Transverse colon (tissue), 3 donors: ENCODE results near the gene MAPKBP1.

Source experiments
- POLR2A ChIP-seq: fragments of 450-650 bp; IDR thresholded peaks from one replicate; pipeline ENCODE4 v1.6.1; 2016; ENCODE audit warnings: antibody characterized with exemption, mild to moderate bottlenecking, moderate library complexity
- TF ChIP-seq, protein P1 (sequence below), 5 experiments: fragments of 200-600 bp in 3 of 5; fragments of 450-650 bp in 2 of 5; sonication (generic) in 3 of 5; IDR thresholded peaks; 1 replicate in 2 of 5; 2 replicates in 3 of 5; pipeline ENCODE4 v1.5.1; 2016 to 2017; ENCODE audit warnings: antibody characterized with exemption in 5 of 5, inconsistent platforms in 3 of 5, mild to moderate bottlenecking in 2 of 5, moderate library complexity in 1 of 5

DNA sequence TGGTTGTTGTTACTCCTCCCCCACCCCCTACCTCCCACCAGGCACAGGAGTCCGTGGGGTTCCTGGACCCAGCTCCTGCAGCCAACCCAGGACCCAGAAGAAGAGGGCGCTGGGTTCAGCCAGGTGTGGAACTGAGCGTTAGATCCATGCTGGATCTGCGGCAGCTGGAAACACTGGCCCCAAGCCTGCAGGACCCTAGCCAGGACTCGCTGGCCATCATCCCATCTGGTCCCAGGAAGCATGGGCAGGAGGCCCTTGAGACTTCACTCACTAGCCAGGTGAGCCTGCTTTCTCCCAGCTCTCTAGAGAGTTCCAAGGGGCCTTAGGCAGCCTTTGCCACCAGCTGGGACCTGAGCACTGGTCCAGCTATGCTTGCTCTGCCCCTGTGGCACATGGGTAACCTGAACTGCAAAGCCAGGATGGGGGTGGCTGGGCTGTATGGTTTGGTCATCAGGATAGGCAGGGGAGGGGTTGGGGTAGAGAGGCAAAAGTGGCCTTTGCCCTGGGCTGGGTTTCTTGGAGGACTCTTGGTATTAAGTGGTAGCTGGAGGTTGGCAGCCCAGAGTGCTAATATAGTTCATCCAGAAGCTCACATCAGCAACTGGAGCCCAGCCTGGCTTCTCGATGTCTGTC is 46.6 kb downstream of the MAPKBP1 start:
- TF ChIP-seq, protein P1, sequence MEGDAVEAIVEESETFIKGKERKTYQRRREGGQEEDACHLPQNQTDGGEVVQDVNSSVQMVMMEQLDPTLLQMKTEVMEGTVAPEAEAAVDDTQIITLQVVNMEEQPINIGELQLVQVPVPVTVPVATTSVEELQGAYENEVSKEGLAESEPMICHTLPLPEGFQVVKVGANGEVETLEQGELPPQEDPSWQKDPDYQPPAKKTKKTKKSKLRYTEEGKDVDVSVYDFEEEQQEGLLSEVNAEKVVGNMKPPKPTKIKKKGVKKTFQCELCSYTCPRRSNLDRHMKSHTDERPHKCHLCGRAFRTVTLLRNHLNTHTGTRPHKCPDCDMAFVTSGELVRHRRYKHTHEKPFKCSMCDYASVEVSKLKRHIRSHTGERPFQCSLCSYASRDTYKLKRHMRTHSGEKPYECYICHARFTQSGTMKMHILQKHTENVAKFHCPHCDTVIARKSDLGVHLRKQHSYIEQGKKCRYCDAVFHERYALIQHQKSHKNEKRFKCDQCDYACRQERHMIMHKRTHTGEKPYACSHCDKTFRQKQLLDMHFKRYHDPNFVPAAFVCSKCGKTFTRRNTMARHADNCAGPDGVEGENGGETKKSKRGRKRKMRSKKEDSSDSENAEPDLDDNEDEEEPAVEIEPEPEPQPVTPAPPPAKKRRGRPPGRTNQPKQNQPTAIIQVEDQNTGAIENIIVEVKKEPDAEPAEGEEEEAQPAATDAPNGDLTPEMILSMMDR (IDR thresholded peaks at IDR 0.05): no peak
- TF ChIP-seq POLR2A: no peak
